SH-SY5Y (cell line): ENCODE data around the gene XPR1.

Experiments used
- GATA2 ChIP-seq: IDR thresholded peaks from 2 replicates; pipeline ENCODE4 v1.6.1; 2011; ENCODE audit warnings: mild to moderate bottlenecking, low read depth, low read length
- GATA3 ChIP-seq: IDR thresholded peaks from 2 replicates; pipeline ENCODE4 v1.6.1; 2011; ENCODE audit warnings: low read depth, mild to moderate bottlenecking, low read length, moderate library complexity

DNA sequence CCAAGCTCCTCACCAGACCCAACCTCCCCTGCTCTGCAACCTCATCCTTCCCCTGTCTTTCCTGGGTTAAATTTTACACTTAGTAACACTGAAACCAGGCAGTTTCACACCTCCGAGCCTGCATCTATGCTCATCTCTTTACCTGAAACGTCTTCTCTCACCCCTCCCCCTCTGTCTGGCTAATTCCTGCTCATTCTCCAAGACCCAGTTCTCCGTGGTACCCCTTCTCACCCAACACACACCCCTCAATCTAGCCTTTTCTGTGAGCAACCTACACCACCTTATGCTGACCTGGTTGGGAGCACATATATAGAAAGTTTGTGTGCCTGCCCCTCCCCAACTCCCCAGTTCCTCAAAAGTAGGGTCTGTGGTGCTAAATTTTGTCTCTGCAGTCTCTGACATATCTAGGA lies 277.2 kb downstream of the XPR1 start:
- no peak for TF ChIP-seq GATA2
- TF ChIP-seq GATA3, result no peak
